Activated CD8-positive, alpha-beta memory T cell treated with anti-CD3 and anti-CD28 coated beads for 1 hour (primary cell): ENCODE data around the gene ARRDC5.
"Not testable (repeated sequence)": the region's sequence is repeated elsewhere in the genome, so short reads cannot be mapped to it uniquely, and the experiment has no call there.

ENCODE experiments used
- DNase-seq, 2 donors: peaks; one replicate each; pipeline ENCODE4 v3.0.0-alpha.2; 2020; ENCODE audit warnings: low read depth in 1 of 2; ENCODE audit errors: extremely low read depth in 1 of 2

ARRDC5 gene

GRCh38 chr19:4902796-4903195 lies at the start of gene ARRDC5:
ARRDC5 (minus strand) TSS chr19:4902896; CDS start chr19:4902825, 71 bp downstream.
- DNase-seq, result no peak

GRCh38 chr19:4951656-4952055 lies 49.0 kb upstream of the ARRDC5 start:
- no peak for DNase-seq

GRCh38 chr19:4950650-4951049 lies 48.0 kb upstream of the ARRDC5 start:
- not testable (repeated sequence) for DNase-seq

- not testable (repeated sequence) for DNase-seq
Measured at GRCh38 chr19:4941638-4942169, 39.0 kb upstream of the ARRDC5 start.

GRCh38 chr19:4939466-4939865 lies 36.8 kb upstream of the ARRDC5 start:
- DNase-seq, result no peak

GRCh38 chr19:4938461-4938860 lies 35.8 kb upstream of the ARRDC5 start:
- not testable (repeated sequence) for DNase-seq

GRCh38 chr19:4937060-4937459 lies 34.4 kb upstream of the ARRDC5 start:
- no peak for DNase-seq

- no peak for DNase-seq
Measured at GRCh38 chr19:4935444-4935843, 32.7 kb upstream of the ARRDC5 start.

- DNase-seq, result no peak
Measured at GRCh38 chr19:4933528-4933927, 30.8 kb upstream of the ARRDC5 start.

- no peak for DNase-seq
Measured at GRCh38 chr19:4932711-4933110, 30.0 kb upstream of the ARRDC5 start.

- DNase-seq, result no peak
Measured at GRCh38 chr19:4930664-4931063, 28.0 kb upstream of the ARRDC5 start.

- DNase-seq, result no peak
Measured at GRCh38 chr19:4929186-4929585, 26.5 kb upstream of the ARRDC5 start.

GRCh38 chr19:4923276-4923747 lies 20.6 kb upstream of the ARRDC5 start:
- no peak for DNase-seq

GRCh38 chr19:4922530-4923275 lies 20.0 kb upstream of the ARRDC5 start:
- no peak for DNase-seq

GRCh38 chr19:4916292-4917082 lies 13.8 kb upstream of the ARRDC5 start:
- DNase-seq, result peak in 1 of 2 donors; percentile 32

GRCh38 chr19:4914736-4915501 lies 12.2 kb upstream of the ARRDC5 start:
- DNase-seq, result peak; percentile 61 to 68

GRCh38 chr19:4913996-4914735 lies 11.5 kb upstream of the ARRDC5 start:
- no peak for DNase-seq

- peak; percentile 37 to 43 for DNase-seq
Measured at GRCh38 chr19:4911786-4912672, 9.3 kb upstream of the ARRDC5 start.

GRCh38 chr19:4911314-4911713 lies 8.6 kb upstream of the ARRDC5 start:
- no peak for DNase-seq
